CD14-positive monocyte (primary cell): Measurements from ENCODE around the gene TTC29. TPM values are rescaled to one million over a fixed set of nuclear protein-coding genes. Genes with fewer than 3 reads are reported as not detected.
"Not testable (repeated sequence)": the region's sequence is repeated elsewhere in the genome, so short reads cannot be mapped to it uniquely, and the experiment has no call there.

Experiments used
- DNase-seq, 3 donors: peaks; one replicate each; pipeline ENCODE4 v3.0.0-alpha.2; 2011 to 2022
- H2AFZ ChIP-seq: 2 replicates; pipeline ENCODE4 v1.6.0; 2012; ENCODE audit warnings: mild to moderate bottlenecking, low read depth, low read length, inconsistent platforms; ENCODE audit not compliant: insufficient read depth, poor library complexity, severe bottlenecking
- H3K27ac ChIP-seq, 2 donors: 1 replicate in 1 of 2; 2 replicates in 1 of 2; pipeline ENCODE4 v1.5.1; 2012 to 2013; ENCODE audit warnings: low read length in 2 of 2, control low read depth in 1 of 2, inconsistent platforms in 1 of 2, low read depth in 1 of 2, mild to moderate bottlenecking in 1 of 2
- H3K27me3 ChIP-seq, 2 donors: one replicate each; pipeline versions ENCODE4 v1.6.0 to v1.6.1; 2011 to 2013; ENCODE audit warnings: low read length in 2 of 2; ENCODE audit not compliant: control insufficient read depth in 2 of 2, insufficient read depth in 2 of 2
- H3K36me3 ChIP-seq, 2 donors: replicated peaks in 1 of 2; 1 replicate in 1 of 2; 2 replicates in 1 of 2; pipeline versions ENCODE4 v1.5.1 to v1.6.1; 2012 to 2013; ENCODE audit warnings: low read length in 2 of 2, control low read depth in 1 of 2, inconsistent platforms in 1 of 2, mild to moderate bottlenecking in 1 of 2; ENCODE audit not compliant: insufficient read depth in 2 of 2, control insufficient read depth in 1 of 2
- H3K4me1 ChIP-seq, 2 donors: 1 replicate in 1 of 2; 2 replicates in 1 of 2; pipeline versions ENCODE4 v1.5.1 to v1.6.1; 2012 to 2013; ENCODE audit warnings: low read length in 2 of 2, control low read depth in 1 of 2, inconsistent platforms in 1 of 2, mild to moderate bottlenecking in 1 of 2, moderate library complexity in 1 of 2; ENCODE audit not compliant: insufficient read depth in 2 of 2, control insufficient read depth in 1 of 2
- H3K4me2 ChIP-seq: replicated peaks from 2 replicates; pipeline ENCODE3; 2012; ENCODE audit warnings: low read length, moderate library complexity, mild to moderate bottlenecking; ENCODE audit not compliant: poor library complexity, severe bottlenecking; ENCODE audit errors: extremely low read depth
- H3K4me3 ChIP-seq, 3 experiments: fragments of 200-600 bp in 1 of 3; sonication (generic) in 1 of 3; replicated peaks in 1 of 3; 1 replicate in 2 of 3; 2 replicates in 1 of 3; pipeline ENCODE4 v1.5.1; 2011 to 2013; ENCODE audit warnings: low read length in 3 of 3, mild to moderate bottlenecking in 3 of 3, control low read depth in 2 of 3, low read depth in 2 of 3, inconsistent platforms in 1 of 3, moderate library complexity in 1 of 3
- H3K79me2 ChIP-seq: 2 replicates; pipeline ENCODE4 v1.6.0; 2012; ENCODE audit warnings: mild to moderate bottlenecking, control low read depth, inconsistent platforms, low read length, moderate library complexity; ENCODE audit not compliant: insufficient read depth
- H3K9ac ChIP-seq: 2 replicates; pipeline ENCODE4 v1.6.0; 2017; ENCODE audit warnings: low read length, mild to moderate bottlenecking; ENCODE audit not compliant: insufficient read depth, poor library complexity, severe bottlenecking
- H3K9me3 ChIP-seq, 2 donors: replicated peaks in 1 of 2; 1 replicate in 1 of 2; 2 replicates in 1 of 2; pipeline versions ENCODE4 v1.5.1 to v1.6.1; 2012 to 2013; ENCODE audit warnings: low read length in 2 of 2, control low read depth in 1 of 2; ENCODE audit not compliant: control insufficient read depth in 1 of 2, insufficient read depth in 1 of 2
- H4K20me1 ChIP-seq: 2 replicates; pipeline ENCODE4 v1.6.0; 2012; ENCODE audit warnings: mild to moderate bottlenecking, low read length, control low read depth, moderate library complexity; ENCODE audit not compliant: insufficient read depth
- H3K27ac Mint-ChIP-seq, 7 donors: one replicate each; pipeline ENCODE4 v1.8.0; 2020; ENCODE audit warnings: mild to moderate bottlenecking in 7 of 7, mixed read lengths in 7 of 7, moderate library complexity in 6 of 7, inconsistent platforms in 2 of 7
- H3K27me3 Mint-ChIP-seq, 3 donors: one replicate each; pipeline ENCODE4 v1.8.0; 2021 to 2022; ENCODE audit warnings: low read depth in 3 of 3, mild to moderate bottlenecking in 3 of 3, mixed read lengths in 3 of 3, moderate library complexity in 3 of 3, inconsistent platforms in 1 of 3
- H3K36me3 Mint-ChIP-seq, 2 donors: one replicate each; pipeline ENCODE4 v1.8.0; 2020; ENCODE audit warnings: mixed read lengths in 2 of 2, inconsistent platforms in 1 of 2, mild to moderate bottlenecking in 1 of 2
- H3K4me1 Mint-ChIP-seq: one replicate; pipeline ENCODE4 v1.8.0; 2020; ENCODE audit warnings: mild to moderate bottlenecking, mixed read lengths
- H3K4me3 Mint-ChIP-seq, 2 donors: one replicate each; pipeline ENCODE4 v1.8.0; 2020; ENCODE audit warnings: mild to moderate bottlenecking in 2 of 2, mixed read lengths in 2 of 2, moderate library complexity in 1 of 2
- H3K9me3 Mint-ChIP-seq, 7 donors: one replicate each; pipeline ENCODE4 v1.8.0; 2020 to 2022; ENCODE audit warnings: mixed read lengths in 7 of 7, mild to moderate bottlenecking in 6 of 7, moderate library complexity in 6 of 7, inconsistent platforms in 2 of 7
- CTCF ChIP-seq: fragments of 200-600 bp; IDR thresholded peaks from one replicate; pipeline ENCODE4 v1.8.0; 2022; ENCODE audit warnings: antibody characterized with exemption, mild to moderate bottlenecking
- WGBS: methylation state at CpG from one replicate; pipeline ENCODE4 v1.1.5; 2013; ENCODE audit warnings: missing lambda C conversion rate; ENCODE audit not compliant: insufficient coverage; 5-methylcytosine and 5-hydroxymethylcytosine counted together
- intact Hi-C, 2 donors: fragments of 100-400 bp; cut with micrococcal nuclease; formaldehyde crosslinking; loops; one replicate each; pipeline versions ENCODE4 v1.15.0 to v1.15.1; 2023
- polyA plus RNA-seq, 3 donors: library from polyadenylated mRNA; depleted of rRNA in 1 of 3; unstranded in 2 of 3; stranded (reverse) in 1 of 3; fragments of 300-500 nt in 2 of 3; fragments of >200 nt in 1 of 3; fragmentation: Illumina TruSeq in 2 of 3; gene quantifications; 1 replicate in 2 of 3; 2 replicates in 1 of 3; pipeline ENCODE4 v1.2.3, GENCODE V29; 2012 to 2021

Gene TTC29
- polyA plus RNA-seq, 3 donors = not detected

GRCh38 chr4:146739182-146739581 lies 206.5 kb downstream of the TTC29 start:
- Mint-ChIP-seq H3K27me3 (no peaks in the 10 kb centered on the region), H3K27ac (no peak overlapping the region), H3K4me3 (no peak overlapping the region), H3K4me1 (no peaks in the 10 kb centered on the region), H3K9me3 (peaks cover 0 to 8% (median 2%) of the 10 kb centered on the region in 7 donors), H3K36me3 (no peaks in the 10 kb centered on the region)
- TF ChIP-seq CTCF = no peak
- Histone ChIP-seq H3K4me3 (no peak overlapping the region), H3K27ac (no peak overlapping the region), H3K9me3 (no peaks in the 10 kb centered on the region), H3K79me2 (no peaks in the 10 kb centered on the region), H3K27me3 (no peaks in the 10 kb centered on the region), H4K20me1 (no peaks in the 10 kb centered on the region), H3K36me3 (no peaks in the 10 kb centered on the region), H3K9ac (no peak overlapping the region), H2AFZ (no peak overlapping the region), H3K4me2 (no peak overlapping the region), H3K4me1 (no peaks in the 10 kb centered on the region)
- DNase-seq = no peak
- intact Hi-C loops = no loop called here
- no CpG with 5 or more reads among the region's 3 CpGs for WGBS

DNA sequence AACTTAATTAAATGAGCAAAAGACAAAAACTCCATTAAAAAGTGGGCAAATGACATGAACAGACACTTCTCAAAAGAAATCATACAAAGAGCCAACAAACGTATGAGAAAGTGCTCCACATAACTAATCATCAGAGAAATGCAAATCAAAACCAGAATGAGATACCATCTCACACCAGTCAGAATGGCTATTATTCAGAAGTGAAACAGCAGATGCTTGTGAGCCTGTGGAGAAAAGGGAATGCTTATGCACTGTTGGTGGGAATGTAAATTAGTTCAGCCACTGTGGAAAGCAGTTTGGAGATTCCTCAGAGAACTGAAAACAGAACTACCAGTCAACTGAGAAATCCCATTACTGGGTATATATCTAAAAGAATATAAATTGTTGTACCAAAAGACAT lies 222.1 kb downstream of the TTC29 start:
- H3K36me3 Mint-ChIP-seq, H3K27ac ChIP-seq, H3K9ac ChIP-seq, H2AFZ ChIP-seq, H3K4me3 Mint-ChIP-seq, H3K27me3 ChIP-seq, H3K9me3 Mint-ChIP-seq, H3K4me3 ChIP-seq, H3K79me2 ChIP-seq, H3K4me2 ChIP-seq, H3K4me1 Mint-ChIP-seq, H3K27me3 Mint-ChIP-seq, H3K9me3 ChIP-seq, H3K27ac Mint-ChIP-seq, H3K4me1 ChIP-seq, H4K20me1 ChIP-seq, H3K36me3 ChIP-seq, intact Hi-C loops, DNase-seq: not testable (repeated sequence)
- WGBS = no CpG with 5 or more reads among the region's 1 CpG
